GM23338 (cell line): ENCODE data around the gene ABCA12. TPM values are rescaled to one million over a fixed set of nuclear protein-coding genes. Genes with fewer than 3 reads are reported as not detected.

Source experiments
- ATAC-seq: fragments of 200-7000 bp; cut with Tn5 transposase; 3 replicates; pipeline ENCODE4 v1.9.1; 2020
- DNase-seq: peaks from one replicate; pipeline ENCODE4 v3.0.0-alpha.2; 2015; ENCODE audit warnings: low spot score
- H2AFZ ChIP-seq: fragments of 200-600 bp; sonication (generic); 2 replicates; pipeline ENCODE4 v1.8.0; 2016; ENCODE audit warnings: antibody characterized with exemption, mild to moderate bottlenecking, moderate library complexity
- H3F3A ChIP-seq: fragments of 200-600 bp; sonication (generic); replicated peaks from 2 replicates; pipeline ENCODE4 v1.8.0; 2017; ENCODE audit warnings: antibody characterized with exemption, mixed run types, low read depth
- H3K27ac ChIP-seq: fragments of 200-600 bp; sonication (generic); 2 replicates; pipeline ENCODE4 v1.6.1; 2016; ENCODE audit warnings: low read depth
- H3K27me3 ChIP-seq: fragments of 200-600 bp; sonication (generic); 2 replicates; pipeline ENCODE4 v1.8.0; 2016; ENCODE audit warnings: mild to moderate bottlenecking, mixed run types, moderate library complexity; ENCODE audit not compliant: insufficient read depth
- H3K36me3 ChIP-seq: fragments of 200-600 bp; sonication (generic); 2 replicates; pipeline ENCODE4 v1.8.0; 2016; ENCODE audit warnings: mild to moderate bottlenecking; ENCODE audit not compliant: insufficient read depth
- H3K4me1 ChIP-seq: fragments of 200-600 bp; sonication (generic); 2 replicates; pipeline ENCODE4 v1.8.0; 2016; ENCODE audit warnings: mild to moderate bottlenecking, moderate library complexity; ENCODE audit not compliant: insufficient read depth
- H3K4me2 ChIP-seq: fragments of 200-600 bp; sonication (generic); 2 replicates; pipeline ENCODE4 v1.7.1; 2017; ENCODE audit warnings: mixed run types
- H3K4me3 ChIP-seq: fragments of 200-600 bp; sonication (generic); 2 replicates; pipeline ENCODE4 v1.6.1; 2016; ENCODE audit warnings: mixed run types
- H3K79me2 ChIP-seq: fragments of 200-600 bp; sonication (generic); replicated peaks from 2 replicates; pipeline ENCODE4 v1.8.0; 2017; ENCODE audit warnings: mild to moderate bottlenecking; ENCODE audit not compliant: insufficient read depth
- H3K9me2 ChIP-seq: fragments of 200-600 bp; sonication (generic); 2 replicates; pipeline ENCODE4 v1.8.0; 2017; ENCODE audit not compliant: insufficient read depth
- H4K20me1 ChIP-seq: fragments of 200-600 bp; sonication (generic); replicated peaks from 2 replicates; pipeline ENCODE4 v1.8.0; 2017; ENCODE audit warnings: mild to moderate bottlenecking; ENCODE audit not compliant: insufficient read depth
- H3K27ac Mint-ChIP-seq: 2 replicates; pipeline ENCODE4 v1.8.0; 2020; ENCODE audit warnings: inconsistent platforms, mild to moderate bottlenecking, moderate library complexity, mixed read lengths
- H3K27me3 Mint-ChIP-seq: 3 replicates; pipeline ENCODE4 v1.8.0; 2022; ENCODE audit warnings: low read depth, mild to moderate bottlenecking, moderate library complexity, mixed read lengths, inconsistent platforms; ENCODE audit not compliant: insufficient read depth, poor library complexity
- H3K36me3 Mint-ChIP-seq: 3 replicates; pipeline ENCODE4 v1.8.0; 2021; ENCODE audit warnings: low read depth, mild to moderate bottlenecking, inconsistent platforms, moderate library complexity, mixed read lengths
- H3K4me1 Mint-ChIP-seq: 3 replicates; pipeline ENCODE4 v1.8.0; 2020; ENCODE audit warnings: mild to moderate bottlenecking, inconsistent platforms, mixed read lengths
- H3K4me3 Mint-ChIP-seq: 3 replicates; pipeline ENCODE4 v1.8.0; 2021; ENCODE audit warnings: moderate library complexity, mild to moderate bottlenecking, inconsistent platforms, mixed read lengths
- H3K9me3 Mint-ChIP-seq: 3 replicates; pipeline ENCODE4 v1.8.0; 2020; ENCODE audit warnings: moderate library complexity, mild to moderate bottlenecking, inconsistent platforms, mixed read lengths
- ETS1 ChIP-seq: IDR thresholded peaks from 2 replicates; pipeline ENCODE4 v1.6.1; 2016; ENCODE audit warnings: antibody characterized with exemption
- EZH2phosphoT487 ChIP-seq: fragments of 200-600 bp; sonication (generic); IDR thresholded peaks from one replicate; pipeline ENCODE4 v1.8.1; 2018; ENCODE audit warnings: antibody characterized with exemption; ENCODE audit not compliant: unreplicated experiment
- JUNB ChIP-seq: IDR thresholded peaks from one replicate; pipeline ENCODE4 v1.6.1; 2016; ENCODE audit warnings: antibody characterized with exemption; ENCODE audit not compliant: unreplicated experiment
- NANOG ChIP-seq: IDR thresholded peaks from 2 replicates; pipeline ENCODE4 v1.6.1; 2016; ENCODE audit warnings: antibody characterized with exemption, borderline replicate concordance
- STAT1 ChIP-seq: IDR thresholded peaks from one replicate; pipeline ENCODE4 v1.6.1; 2016; ENCODE audit warnings: antibody characterized with exemption; ENCODE audit not compliant: unreplicated experiment
- ZNF331 ChIP-seq: fragments of 250-450 bp; sonication (Bioruptor Pico); IDR thresholded peaks from 2 replicates; pipeline ENCODE4 v1.5.0; 2020; ENCODE audit warnings: low read depth, mild to moderate bottlenecking, moderate library complexity
- ZNF462 ChIP-seq: fragments of 250-450 bp; sonication (Bioruptor Pico); IDR thresholded peaks from 2 replicates; pipeline ENCODE4 v1.5.0; 2020; ENCODE audit warnings: mild to moderate bottlenecking, moderate library complexity
- polyA plus RNA-seq: library from polyadenylated mRNA; unstranded; fragments of >200 nt; fragmentation: Nextera tagmentation; extraction: Ambion mirVana; gene quantifications from 2 replicates; pipeline ENCODE4 v1.2.1, GENCODE V29; 2016
- total RNA-seq: library from RNA; depleted of rRNA; stranded (reverse); fragments of >200 nt; shearing (Covaris generic); gene quantifications from 2 replicates; pipeline ENCODE4 v1.2.3, GENCODE V29; 2014

ABCA12 gene
- total and polyA plus RNA-seq, 2 experiments from 2014 or later: 0.05 to 0.10 TPM

DNA sequence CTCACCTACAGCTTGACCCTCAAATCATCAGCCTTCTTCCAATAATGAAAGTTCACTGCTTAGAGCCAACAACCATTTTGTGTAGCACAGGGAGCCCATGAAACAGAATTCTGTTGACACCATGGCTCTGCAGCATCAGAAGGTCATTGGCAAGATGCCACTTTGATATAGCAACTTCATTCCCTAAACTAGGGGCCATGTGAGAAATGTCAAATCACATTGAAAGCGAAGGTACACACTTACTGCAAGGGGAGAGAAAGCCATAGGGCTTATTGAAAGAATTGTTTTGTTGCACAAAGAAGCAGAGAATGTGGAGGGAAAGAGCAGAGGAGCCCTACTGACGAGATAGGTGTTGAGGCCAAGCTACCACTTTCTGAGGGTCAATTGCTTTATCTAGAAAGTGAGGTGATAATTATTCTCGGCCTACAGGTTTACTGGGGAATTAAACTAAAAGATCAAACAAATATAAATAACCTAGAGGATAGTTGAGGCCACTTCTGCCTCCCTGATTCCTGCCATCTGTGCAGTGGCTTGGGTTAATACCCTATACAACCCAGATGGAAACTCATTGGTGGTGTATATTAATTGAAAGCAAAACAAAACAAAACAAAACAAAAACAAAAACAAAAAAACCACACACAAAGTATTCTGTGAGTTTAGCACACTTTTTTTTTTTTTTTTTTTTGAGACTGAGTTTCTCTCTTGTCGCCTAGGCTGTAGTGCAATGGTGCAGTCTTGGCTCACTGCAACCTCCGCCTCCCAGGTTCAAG, 5.9 kb upstream of the ABCA12 start (continued):
- TF ChIP-seq ZNF462 (CRISPR knock-in tag) (no peak), ZNF331 (CRISPR knock-in tag) (no peak)

DNA sequence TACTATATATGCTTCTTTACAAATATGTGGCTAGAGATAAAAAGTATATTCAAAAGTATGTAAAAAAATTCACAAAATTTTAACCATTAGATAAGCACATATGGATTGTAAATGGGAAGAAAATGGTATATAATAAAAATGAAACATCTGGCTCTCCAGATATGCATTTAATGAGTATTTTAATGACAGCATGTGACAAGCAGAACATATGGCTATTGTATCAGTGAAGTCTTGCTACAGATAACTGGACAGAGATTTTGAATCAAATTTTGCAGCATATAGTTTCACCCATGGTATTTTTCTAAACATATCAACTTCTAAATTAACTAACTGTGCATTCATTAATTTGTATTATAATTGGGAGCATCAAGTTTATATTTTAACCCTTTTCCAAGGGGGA, 5.0 kb upstream of the ABCA12 start:
- H3F3A ChIP-seq: no peaks in the 10 kb centered on the region
- no peak overlapping the region for H3K27ac ChIP-seq
- no peaks in the 10 kb centered on the region for H3K36me3 Mint-ChIP-seq
- no peak overlapping the region for H3K4me3 Mint-ChIP-seq
- no peak overlapping the region for H3K27ac Mint-ChIP-seq
- H2AFZ ChIP-seq: no peak overlapping the region
- H3K79me2 ChIP-seq: no peaks in the 10 kb centered on the region
- H4K20me1 ChIP-seq: no peaks in the 10 kb centered on the region
- no peak overlapping the region for H3K4me3 ChIP-seq
- H3K36me3 ChIP-seq: no peaks in the 10 kb centered on the region
- H3K9me3 Mint-ChIP-seq: no peaks in the 10 kb centered on the region
- H3K27me3 ChIP-seq: no peaks in the 10 kb centered on the region
- H3K4me1 ChIP-seq: no peaks in the 10 kb centered on the region
- H3K27me3 Mint-ChIP-seq: no peaks in the 10 kb centered on the region
- TF ChIP-seq JUNB (no peak), STAT1 (no peak), NANOG (no peak), ETS1 (no peak), EZH2phosphoT487 (no peak)
- no peak overlapping the region for H3K4me2 ChIP-seq
- H3K9me2 ChIP-seq: no peaks in the 10 kb centered on the region
- ATAC-seq (no peak), DNase-seq (no peak)
- no peaks in the 10 kb centered on the region; the same call in 2 of the 3 replicates for H3K4me1 Mint-ChIP-seq
